C4-2B (cell line): ENCODE measurements around the gene TANC1.

Experiments
- CTCF ChIP-seq: fragments of 450-650 bp; conservative IDR thresholded peaks from 2 replicates; pipeline ENCODE4 v1.5.1; 2017; ENCODE audit warnings: mild to moderate bottlenecking
- ZFX ChIP-seq: fragments of 450-650 bp; IDR thresholded peaks from 2 replicates; pipeline ENCODE4 v1.6.1; 2017

GRCh38 chr2:159175927-159176326, 207.5 kb downstream of the TANC1 start:
- TF ChIP-seq CTCF (no peak), ZFX (no peak)
